SK-N-SH treated with all-trans-retinoic acid at 6 μM for 48 hours (cell line): Measurements from ENCODE around the gene HSF4.

Experiments
- ATAC-seq: fragments of 200-7000 bp; cut with Tn5 transposase; 3 replicates; pipeline ENCODE4 v1.9.1; 2020; ENCODE audit warnings: mild to moderate bottlenecking, moderate library complexity
- ARNTL ChIP-seq: fragments of 450-650 bp; formaldehyde crosslinking; IDR thresholded peaks from 2 replicates; pipeline ENCODE4 v1.5.0; 2020; ENCODE audit warnings: low read depth, mild to moderate bottlenecking, moderate library complexity, borderline replicate concordance
- BACH2 ChIP-seq: fragments of 250-450 bp; sonication (Bioruptor Pico); IDR thresholded peaks from 2 replicates; pipeline ENCODE4 v1.9.0; 2021; ENCODE audit warnings: mild to moderate bottlenecking, borderline replicate concordance
- CREB5 ChIP-seq: fragments of 250-450 bp; sonication (Bioruptor Pico); IDR thresholded peaks from 2 replicates; pipeline ENCODE4 v1.5.1; 2020; ENCODE audit warnings: low read depth, mild to moderate bottlenecking, moderate library complexity
- CSDC2 ChIP-seq: fragments of 250-450 bp; sonication (Bioruptor Pico); IDR thresholded peaks from 2 replicates; pipeline ENCODE4 v1.5.0; 2020; ENCODE audit warnings: mild to moderate bottlenecking, moderate library complexity
- CSRNP3 ChIP-seq: fragments of 250-450 bp; sonication (Bioruptor Pico); IDR thresholded peaks from 2 replicates; pipeline ENCODE4 v1.5.1; 2021; ENCODE audit warnings: mild to moderate bottlenecking, moderate library complexity
- ESRRG ChIP-seq: fragments of 250-450 bp; sonication (Bioruptor Pico); IDR thresholded peaks from 2 replicates; pipeline ENCODE4 v1.6.1; 2021; ENCODE audit warnings: mild to moderate bottlenecking
- GLIS3 ChIP-seq: fragments of 250-450 bp; sonication (Bioruptor Pico); IDR thresholded peaks from 2 replicates; pipeline ENCODE4 v1.5.0; 2020; ENCODE audit warnings: mild to moderate bottlenecking, moderate library complexity
- ISL1 ChIP-seq: fragments of 250-450 bp; sonication (Bioruptor Pico); IDR thresholded peaks from 2 replicates; pipeline ENCODE4 v2.1.2; 2022; ENCODE audit warnings: mild to moderate bottlenecking, moderate library complexity
- PATZ1 ChIP-seq: fragments of 250-450 bp; sonication (Bioruptor Pico); IDR thresholded peaks from 2 replicates; pipeline ENCODE4 v1.8.0; 2020; ENCODE audit warnings: mild to moderate bottlenecking, moderate library complexity, borderline replicate concordance
- POU6F1 ChIP-seq: fragments of 250-450 bp; sonication (Bioruptor Pico); IDR thresholded peaks from 2 replicates; pipeline ENCODE4 v1.8.0; 2021; ENCODE audit warnings: low read depth, mild to moderate bottlenecking, moderate library complexity, borderline replicate concordance
- PPARA ChIP-seq: fragments of 250-450 bp; sonication (Bioruptor Pico); IDR thresholded peaks from 2 replicates; pipeline ENCODE4 v1.5.0; 2020; ENCODE audit warnings: mild to moderate bottlenecking, borderline replicate concordance
- RARB ChIP-seq: fragments of 250-450 bp; sonication (Bioruptor Pico); IDR thresholded peaks from 2 replicates; pipeline ENCODE4 v1.8.0; 2021; ENCODE audit warnings: mild to moderate bottlenecking, moderate library complexity
- SNAI2 ChIP-seq: fragments of 250-450 bp; sonication (Bioruptor Pico); IDR thresholded peaks from 2 replicates; pipeline ENCODE4 v1.5.0; 2020; ENCODE audit warnings: mild to moderate bottlenecking, moderate library complexity
- TCF4 ChIP-seq: fragments of 250-450 bp; sonication (Bioruptor Pico); IDR thresholded peaks from 2 replicates; pipeline ENCODE4 v1.8.0; 2021; ENCODE audit warnings: mild to moderate bottlenecking, moderate library complexity, borderline replicate concordance
- TOX ChIP-seq: fragments of 250-450 bp; sonication (Bioruptor Pico); IDR thresholded peaks from 2 replicates; pipeline ENCODE4 v1.8.0; 2021; ENCODE audit warnings: mild to moderate bottlenecking, moderate library complexity, borderline replicate concordance
- TSHZ2 ChIP-seq: fragments of 250-450 bp; sonication (Bioruptor Pico); IDR thresholded peaks from 2 replicates; pipeline ENCODE4 v1.5.0; 2020; ENCODE audit warnings: mild to moderate bottlenecking, moderate library complexity
- ZC3H10 ChIP-seq: fragments of 250-450 bp; sonication (Bioruptor Pico); IDR thresholded peaks from 2 replicates; pipeline ENCODE4 v1.5.1; 2021; ENCODE audit warnings: mild to moderate bottlenecking, moderate library complexity
- ZFP3 ChIP-seq: fragments of 250-450 bp; sonication (Bioruptor Pico); IDR thresholded peaks from 2 replicates; pipeline ENCODE4 v1.5.0; 2020; ENCODE audit warnings: mild to moderate bottlenecking, moderate library complexity
- ZNF565 ChIP-seq: fragments of 450-650 bp; formaldehyde crosslinking; conservative IDR thresholded peaks from 2 replicates; pipeline ENCODE4 v1.5.0; 2020; ENCODE audit warnings: low read depth, mild to moderate bottlenecking, moderate library complexity
- ZNF70 ChIP-seq: fragments of 450-650 bp; formaldehyde crosslinking; IDR thresholded peaks from 2 replicates; pipeline ENCODE4 v1.5.0; 2020; ENCODE audit warnings: mild to moderate bottlenecking, moderate library complexity
- ZNF8 ChIP-seq: fragments of 450-650 bp; formaldehyde crosslinking; IDR thresholded peaks from 2 replicates; pipeline ENCODE4 v1.5.0; 2020; ENCODE audit warnings: mild to moderate bottlenecking, moderate library complexity

The HSF4 gene

GRCh38 chr16:67184453-67184994 is 20.0 kb downstream of the HSF4 start (continued):
- TF ChIP-seq TSHZ2 (CRISPR knock-in tag) (no peak), CSRNP3 (no peak), ISL1 (no peak)
- TF ChIP-seq, all 23 proteins: peak for 0

GRCh38 chr16:67184995-67185650 is 20.6 kb downstream of the HSF4 start:
- ATAC-seq: peak; percentile 62
- TF ChIP-seq ZC3H10 (CRISPR knock-in tag) (no peak), SNAI2 (CRISPR knock-in tag) (no peak), GLIS3 (CRISPR knock-in tag) (no peak), ZNF70 (no peak), ZFP3 (CRISPR knock-in tag) (no peak), ESRRG (CRISPR knock-in tag) (no peak), ARNTL (CRISPR knock-in tag) (no peak), CSDC2 (no peak), PPARA (CRISPR knock-in tag) (no peak), POU6F1 (no peak), ZNF565 (CRISPR knock-in tag) (no peak)
- TF ChIP-seq, all 23 proteins: peak for 0

GRCh38 chr16:67185651-67186134 is 21.1 kb downstream of the HSF4 start:
- ATAC-seq: no peak
- no peak for TF ChIP-seq CREB5 (CRISPR knock-in tag)
- no peak for TF ChIP-seq PPARA (CRISPR knock-in tag)
- TF ChIP-seq ESRRG (CRISPR knock-in tag): no peak
- TF ChIP-seq TCF4 (CRISPR knock-in tag): no peak
- no peak for TF ChIP-seq ZNF8 (CRISPR knock-in tag)
- no peak for TF ChIP-seq PATZ1 (CRISPR knock-in tag)
- no peak for TF ChIP-seq TOX
- no peak for TF ChIP-seq ZC3H10 (CRISPR knock-in tag)
- TF ChIP-seq BACH2: no peak
- no peak for TF ChIP-seq RARB (CRISPR knock-in tag)
